Mammary epithelial cell (primary cell): ENCODE results near the gene GNPNAT1.

ENCODE experiments used
- CTCF ChIP-seq, 2 donors: IDR thresholded peaks in 1 of 2; conservative IDR thresholded peaks in 1 of 2; 2 replicates each; pipeline ENCODE4 v1.5.1; 2011 to 2012; ENCODE audit warnings: inconsistent platforms in 2 of 2, low read length in 2 of 2, mild to moderate bottlenecking in 2 of 2, control low read depth in 1 of 2, low read depth in 1 of 2; ENCODE audit not compliant: insufficient read depth in 1 of 2; ENCODE audit errors: extremely low read depth in 1 of 2
- EZH2 ChIP-seq: IDR thresholded peaks from 2 replicates; pipeline ENCODE4 v1.6.1; 2012; ENCODE audit warnings: low read length, inconsistent platforms, borderline replicate concordance

- TF ChIP-seq CTCF (conservative IDR thresholded peaks at IDR 0.05 in 1 of 2, IDR thresholded peaks at IDR 0.05 in 1 of 2; ENCODE audit: extremely low read depth in 1 of 2, insufficient read depth in 1 of 2, low read depth in 1 of 2, low read length in 2 of 2) = no peak
- TF ChIP-seq EZH2 = no peak
Observed at GRCh38 chr14:52802597-52802996, 11.2 kb upstream of the GNPNAT1 start.
